Kidney epithelial cell (primary cell): ENCODE data around the gene ZDHHC4. TPM values are rescaled to one million over a fixed set of nuclear protein-coding genes. Genes with fewer than 3 reads are reported as not detected.
"Not testable (repeated sequence)": the region's sequence is repeated elsewhere in the genome, so short reads cannot be mapped to it uniquely, and the experiment has no call there.

Experiments used
- DNase-seq: peaks from one replicate; pipeline ENCODE4 v3.0.0-alpha.2; 2010; ENCODE audit warnings: low read depth
- H3K27me3 ChIP-seq: 2 replicates; pipeline ENCODE4 v1.6.0; 2011; ENCODE audit warnings: low read length; ENCODE audit not compliant: control insufficient read depth, insufficient read depth
- H3K36me3 ChIP-seq: 2 replicates; pipeline ENCODE4 v1.5.1; 2011; ENCODE audit warnings: low read length; ENCODE audit not compliant: control insufficient read depth, insufficient read depth
- H3K4me3 ChIP-seq: 2 replicates; pipeline ENCODE4 v1.5.1; 2011; ENCODE audit warnings: low read depth, mild to moderate bottlenecking, control low read depth, low read length
- total RNA-seq: library from RNA; depleted of rRNA; stranded (reverse); fragments of >200 nt; gene quantifications from 2 replicates; pipeline ENCODE4 v1.2.3, GENCODE V29; 2015
- TF ChIP-seq, protein P1 (sequence below): IDR thresholded peaks from 2 replicates; pipeline ENCODE4 v1.5.1; 2011; ENCODE audit warnings: mild to moderate bottlenecking, moderate library complexity, low read length, control low read depth, inconsistent platforms; ENCODE audit not compliant: insufficient read depth, poor library complexity, severe bottlenecking

Gene ZDHHC4
- total RNA-seq, 1 donor from 2014 or later = 53.5 TPM

DNA sequence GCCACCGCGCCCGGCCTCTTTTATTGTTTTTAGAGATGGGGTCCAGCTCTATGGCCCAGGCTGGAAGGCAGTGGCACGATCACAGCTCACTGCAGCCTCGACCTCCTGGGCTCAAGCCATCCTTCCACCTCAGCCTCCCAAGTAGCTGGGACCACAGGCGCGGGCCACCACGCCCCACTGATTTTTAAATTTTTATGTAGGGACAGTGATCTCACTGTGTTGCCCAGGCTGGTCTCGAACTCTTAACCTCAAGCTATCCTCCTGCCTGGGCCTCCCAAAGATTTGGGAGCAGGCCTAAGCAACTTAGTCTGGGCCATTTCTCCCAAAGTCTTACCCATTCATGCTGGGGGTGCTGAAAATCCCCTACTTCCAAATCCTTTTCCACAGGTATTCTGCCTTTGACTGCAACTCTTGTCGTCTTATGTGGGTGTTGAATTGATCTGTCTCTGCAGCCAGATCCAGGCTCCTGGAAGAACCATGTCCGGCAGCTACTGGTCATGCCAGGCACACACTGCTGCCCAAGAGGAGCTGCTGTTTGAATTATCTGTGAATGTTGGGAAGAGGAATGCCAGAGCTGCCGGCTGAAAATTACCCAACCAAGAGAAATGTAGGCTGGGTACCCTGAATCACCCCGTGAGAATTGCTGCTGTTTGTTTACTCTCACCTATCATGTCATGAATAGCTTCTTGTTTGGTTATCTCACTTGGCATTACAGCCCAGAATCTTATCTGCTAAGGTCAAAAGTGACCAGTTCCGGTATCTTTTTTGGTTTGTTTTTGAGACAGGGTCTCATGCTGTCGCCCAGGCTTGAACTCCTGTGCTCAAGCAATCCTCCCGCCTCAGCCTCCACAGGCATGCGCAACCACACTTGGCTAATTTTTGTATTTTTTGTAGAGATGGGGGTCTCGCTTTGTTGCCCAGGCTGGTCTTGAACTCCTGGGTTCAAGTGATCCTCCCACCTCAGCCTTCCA is 1.1 kb downstream of the ZDHHC4 start:
- TF ChIP-seq, protein P1, sequence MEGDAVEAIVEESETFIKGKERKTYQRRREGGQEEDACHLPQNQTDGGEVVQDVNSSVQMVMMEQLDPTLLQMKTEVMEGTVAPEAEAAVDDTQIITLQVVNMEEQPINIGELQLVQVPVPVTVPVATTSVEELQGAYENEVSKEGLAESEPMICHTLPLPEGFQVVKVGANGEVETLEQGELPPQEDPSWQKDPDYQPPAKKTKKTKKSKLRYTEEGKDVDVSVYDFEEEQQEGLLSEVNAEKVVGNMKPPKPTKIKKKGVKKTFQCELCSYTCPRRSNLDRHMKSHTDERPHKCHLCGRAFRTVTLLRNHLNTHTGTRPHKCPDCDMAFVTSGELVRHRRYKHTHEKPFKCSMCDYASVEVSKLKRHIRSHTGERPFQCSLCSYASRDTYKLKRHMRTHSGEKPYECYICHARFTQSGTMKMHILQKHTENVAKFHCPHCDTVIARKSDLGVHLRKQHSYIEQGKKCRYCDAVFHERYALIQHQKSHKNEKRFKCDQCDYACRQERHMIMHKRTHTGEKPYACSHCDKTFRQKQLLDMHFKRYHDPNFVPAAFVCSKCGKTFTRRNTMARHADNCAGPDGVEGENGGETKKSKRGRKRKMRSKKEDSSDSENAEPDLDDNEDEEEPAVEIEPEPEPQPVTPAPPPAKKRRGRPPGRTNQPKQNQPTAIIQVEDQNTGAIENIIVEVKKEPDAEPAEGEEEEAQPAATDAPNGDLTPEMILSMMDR = no peak
- Histone ChIP-seq H3K27me3 (no peaks in the 10 kb centered on the region), H3K4me3 (peak overlapping the region; percentile 86), H3K36me3 (no peaks in the 10 kb centered on the region)
- DNase-seq = no peak

DNA sequence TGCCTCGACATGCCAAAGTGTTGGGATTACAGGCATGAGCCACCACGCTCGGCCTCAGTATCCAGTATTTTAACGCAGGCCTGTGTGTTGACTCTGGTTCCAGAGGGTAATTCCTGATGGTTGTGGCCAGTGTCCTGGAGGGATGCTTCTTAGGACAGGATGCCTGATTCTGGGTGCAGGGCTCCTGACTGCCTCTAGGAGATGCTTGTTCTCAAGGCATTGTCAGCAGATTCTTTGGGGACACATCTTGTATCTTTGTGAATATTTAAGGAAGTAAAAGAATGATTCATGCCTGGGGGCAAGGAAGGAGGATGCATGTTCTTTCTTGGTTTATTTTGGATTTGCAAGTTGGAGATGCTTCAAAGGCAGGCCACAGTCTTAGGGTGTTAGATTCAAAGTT is 2.2 kb downstream of the ZDHHC4 start:
- no peaks in the 10 kb centered on the region for H3K27me3 ChIP-seq

GRCh38 chr7:6585746-6586432 is 8.6 kb downstream of the ZDHHC4 start:
- not testable (repeated sequence) for DNase-seq, H3K27me3 ChIP-seq, H3K36me3 ChIP-seq, H3K4me3 ChIP-seq

More for the DNA sequence above, 2.2 kb downstream of the ZDHHC4 start:
- H3K4me3 ChIP-seq = no peak overlapping the region
- peaks cover 2% of the 10 kb centered on the region for H3K36me3 ChIP-seq
- TF ChIP-seq, protein P1 = peak; percentile 15
- no peak for DNase-seq

DNA sequence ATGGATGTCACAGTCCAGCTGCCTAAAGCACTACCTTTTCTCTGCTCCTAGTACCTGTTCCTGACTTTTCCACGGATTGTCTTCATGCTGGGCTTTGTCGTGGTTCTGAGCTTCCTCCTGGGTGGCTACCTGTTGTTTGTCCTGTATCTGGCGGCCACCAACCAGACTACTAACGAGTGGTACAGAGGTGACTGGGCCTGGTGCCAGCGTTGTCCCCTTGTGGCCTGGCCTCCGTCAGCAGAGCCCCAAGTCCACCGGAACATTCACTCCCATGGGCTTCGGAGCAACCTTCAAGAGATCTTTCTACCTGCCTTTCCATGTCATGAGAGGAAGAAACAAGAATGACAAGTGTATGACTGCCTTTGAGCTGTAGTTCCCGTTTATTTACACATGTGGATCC is 11.3 kb downstream of the ZDHHC4 start:
- Histone ChIP-seq H3K36me3 (peaks cover 1% of the 10 kb centered on the region), H3K4me3 (no peak overlapping the region), H3K27me3 (no peaks in the 10 kb centered on the region)
- no peak for DNase-seq
- TF ChIP-seq, protein P1 = no peak

GRCh38 chr7:6589151-6589828 is 12.0 kb downstream of the ZDHHC4 start:
- TF ChIP-seq, protein P1 = no peak
- no peak for DNase-seq
- peaks cover 1% of the 10 kb centered on the region for H3K36me3 ChIP-seq
- no peaks in the 10 kb centered on the region for H3K27me3 ChIP-seq
- H3K4me3 ChIP-seq = no peak overlapping the region
